ENCODE data around the gene TMEM179. TPM values are rescaled to one million over a fixed set of nuclear protein-coding genes. Genes with fewer than 3 reads are reported as not detected.

Gene TMEM179
- total RNA-seq, 1 experiment from 2014 or later = 3.4 TPM

DNA sequence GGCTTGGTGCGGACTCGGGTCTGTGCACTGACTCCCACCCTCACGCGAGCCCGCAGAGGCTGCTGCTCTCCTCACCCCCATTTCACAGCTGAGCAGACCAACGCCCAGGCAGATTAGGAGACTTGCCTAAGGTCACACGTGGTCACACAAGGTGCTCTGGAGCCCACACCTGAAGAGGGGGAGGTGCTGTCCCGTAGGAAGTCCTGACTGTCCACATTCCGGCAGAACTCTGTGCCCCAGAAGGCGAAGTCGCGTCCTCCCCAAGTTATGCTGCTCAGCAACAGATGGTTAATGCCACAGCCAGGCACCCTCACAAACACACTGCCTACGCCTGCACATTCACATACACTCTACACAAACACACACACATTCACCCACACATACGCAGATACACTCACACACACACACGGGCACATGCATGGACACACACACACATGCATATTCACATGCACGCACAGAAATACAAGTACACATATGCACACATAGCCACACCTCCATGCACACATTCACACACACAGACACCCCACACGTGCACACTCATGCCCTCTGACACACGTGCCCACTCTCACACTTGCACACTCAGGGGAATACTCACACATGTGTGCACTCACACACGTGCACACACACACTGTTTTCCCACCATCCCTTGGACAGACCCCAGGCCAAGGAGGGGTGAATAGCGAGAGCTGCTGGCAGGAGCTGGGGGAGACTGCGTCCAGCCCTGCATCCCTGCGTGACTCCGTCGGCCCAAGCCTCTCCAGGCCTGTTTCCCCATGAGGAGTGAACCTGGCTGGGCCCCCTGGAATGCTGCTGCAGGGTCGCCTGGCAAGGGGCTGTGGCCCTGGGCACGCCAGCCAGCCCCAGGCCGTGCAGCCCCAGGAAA lies 20.9 kb downstream of the TMEM179 start:
- no peaks in the 10 kb centered on the region for H3K36me3 ChIP-seq (ENCODE audit: control insufficient read depth, insufficient read depth, low read length)
- ATAC-seq (no peak), DNase-seq (ENCODE audit: low read depth, low spot score) (no peak)
- H3K4me1 ChIP-seq (ENCODE audit: control insufficient read depth, insufficient read depth, low read length) = no peaks in the 10 kb centered on the region
- no peak overlapping the region for H3K4me3 ChIP-seq (ENCODE audit: low read depth in 2 of 2, low read length in 2 of 2)
- in situ Hi-C loops (cut with HindIII; ENCODE audit: low pct_unique_long_range_greater_than_20kb, low sequenced_read_pairs) = no loop called here
- no peaks in the 10 kb centered on the region for H3K9me3 ChIP-seq (ENCODE audit: control insufficient read depth, insufficient read depth, low read depth, low read length)
- H3K27ac ChIP-seq (ENCODE audit: low read length) = no peak overlapping the region
- no peaks in the 10 kb centered on the region for H3K27me3 ChIP-seq (ENCODE audit: control insufficient read depth, insufficient read depth, low read length)
- BruUV-seq (replicated peaks) = no TSS peak
- TF ChIP-seq POLR2AphosphoS5 (IDR thresholded peaks at IDR 0.05; ENCODE audit: low read depth, low read length) = no peak
- TF ChIP-seq, protein P1, sequence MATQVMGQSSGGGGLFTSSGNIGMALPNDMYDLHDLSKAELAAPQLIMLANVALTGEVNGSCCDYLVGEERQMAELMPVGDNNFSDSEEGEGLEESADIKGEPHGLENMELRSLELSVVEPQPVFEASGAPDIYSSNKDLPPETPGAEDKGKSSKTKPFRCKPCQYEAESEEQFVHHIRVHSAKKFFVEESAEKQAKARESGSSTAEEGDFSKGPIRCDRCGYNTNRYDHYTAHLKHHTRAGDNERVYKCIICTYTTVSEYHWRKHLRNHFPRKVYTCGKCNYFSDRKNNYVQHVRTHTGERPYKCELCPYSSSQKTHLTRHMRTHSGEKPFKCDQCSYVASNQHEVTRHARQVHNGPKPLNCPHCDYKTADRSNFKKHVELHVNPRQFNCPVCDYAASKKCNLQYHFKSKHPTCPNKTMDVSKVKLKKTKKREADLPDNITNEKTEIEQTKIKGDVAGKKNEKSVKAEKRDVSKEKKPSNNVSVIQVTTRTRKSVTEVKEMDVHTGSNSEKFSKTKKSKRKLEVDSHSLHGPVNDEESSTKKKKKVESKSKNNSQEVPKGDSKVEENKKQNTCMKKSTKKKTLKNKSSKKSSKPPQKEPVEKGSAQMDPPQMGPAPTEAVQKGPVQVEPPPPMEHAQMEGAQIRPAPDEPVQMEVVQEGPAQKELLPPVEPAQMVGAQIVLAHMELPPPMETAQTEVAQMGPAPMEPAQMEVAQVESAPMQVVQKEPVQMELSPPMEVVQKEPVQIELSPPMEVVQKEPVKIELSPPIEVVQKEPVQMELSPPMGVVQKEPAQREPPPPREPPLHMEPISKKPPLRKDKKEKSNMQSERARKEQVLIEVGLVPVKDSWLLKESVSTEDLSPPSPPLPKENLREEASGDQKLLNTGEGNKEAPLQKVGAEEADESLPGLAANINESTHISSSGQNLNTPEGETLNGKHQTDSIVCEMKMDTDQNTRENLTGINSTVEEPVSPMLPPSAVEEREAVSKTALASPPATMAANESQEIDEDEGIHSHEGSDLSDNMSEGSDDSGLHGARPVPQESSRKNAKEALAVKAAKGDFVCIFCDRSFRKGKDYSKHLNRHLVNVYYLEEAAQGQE (IDR thresholded peaks at IDR 0.05; ENCODE audit: insufficient read depth in 1 of 2, low read depth in 2 of 2, low read length in 1 of 2) = no peak
- TF ChIP-seq SIN3A (IDR thresholded peaks at IDR 0.05; ENCODE audit: borderline replicate concordance, insufficient read depth, low read depth, low read length) = no peak
- TF ChIP-seq, protein P2, sequence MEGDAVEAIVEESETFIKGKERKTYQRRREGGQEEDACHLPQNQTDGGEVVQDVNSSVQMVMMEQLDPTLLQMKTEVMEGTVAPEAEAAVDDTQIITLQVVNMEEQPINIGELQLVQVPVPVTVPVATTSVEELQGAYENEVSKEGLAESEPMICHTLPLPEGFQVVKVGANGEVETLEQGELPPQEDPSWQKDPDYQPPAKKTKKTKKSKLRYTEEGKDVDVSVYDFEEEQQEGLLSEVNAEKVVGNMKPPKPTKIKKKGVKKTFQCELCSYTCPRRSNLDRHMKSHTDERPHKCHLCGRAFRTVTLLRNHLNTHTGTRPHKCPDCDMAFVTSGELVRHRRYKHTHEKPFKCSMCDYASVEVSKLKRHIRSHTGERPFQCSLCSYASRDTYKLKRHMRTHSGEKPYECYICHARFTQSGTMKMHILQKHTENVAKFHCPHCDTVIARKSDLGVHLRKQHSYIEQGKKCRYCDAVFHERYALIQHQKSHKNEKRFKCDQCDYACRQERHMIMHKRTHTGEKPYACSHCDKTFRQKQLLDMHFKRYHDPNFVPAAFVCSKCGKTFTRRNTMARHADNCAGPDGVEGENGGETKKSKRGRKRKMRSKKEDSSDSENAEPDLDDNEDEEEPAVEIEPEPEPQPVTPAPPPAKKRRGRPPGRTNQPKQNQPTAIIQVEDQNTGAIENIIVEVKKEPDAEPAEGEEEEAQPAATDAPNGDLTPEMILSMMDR (IDR thresholded peaks at IDR 0.05) = no peak
- TF ChIP-seq TCF7L2 (IDR thresholded peaks at IDR 0.05; ENCODE audit: low read depth, low read length) = no peak
- ChIA-PET POLR2A (no interaction called here), CTCF (no interaction called here)
- intact Hi-C loops (cut with micrococcal nuclease; ENCODE audit: unreplicated experiment) = no loop called here

- Histone ChIP-seq H3K36me3 (ENCODE audit: control insufficient read depth, insufficient read depth, low read length) (no peaks in the 10 kb centered on the region), H3K4me1 (ENCODE audit: control insufficient read depth, insufficient read depth, low read length) (no peaks in the 10 kb centered on the region), H3K27me3 (ENCODE audit: control insufficient read depth, insufficient read depth, low read length) (no peaks in the 10 kb centered on the region), H3K27ac (ENCODE audit: low read length) (no peak overlapping the region), H3K4me3 (ENCODE audit: low read depth in 2 of 2, low read length in 2 of 2) (no peak overlapping the region), H3K9me3 (ENCODE audit: control insufficient read depth, insufficient read depth, low read depth, low read length) (no peaks in the 10 kb centered on the region)
- no peak for TF ChIP-seq TCF7L2 (IDR thresholded peaks at IDR 0.05; ENCODE audit: low read depth, low read length)
- TF ChIP-seq, protein P1 (IDR thresholded peaks at IDR 0.05; ENCODE audit: insufficient read depth in 1 of 2, low read depth in 2 of 2, low read length in 1 of 2) = no peak
- TF ChIP-seq, protein P2 (IDR thresholded peaks at IDR 0.05) = no peak
- TF ChIP-seq POLR2AphosphoS5 (IDR thresholded peaks at IDR 0.05; ENCODE audit: low read depth, low read length) = no peak
- no peak for TF ChIP-seq SIN3A (IDR thresholded peaks at IDR 0.05; ENCODE audit: borderline replicate concordance, insufficient read depth, low read depth, low read length)
- ATAC-seq (no peak), DNase-seq (ENCODE audit: low read depth, low spot score) (no peak)
- POLR2A ChIA-PET = no interaction called here
- no TSS peak for BruUV-seq (replicated peaks)
- in situ Hi-C loops (cut with HindIII; ENCODE audit: low pct_unique_long_range_greater_than_20kb, low sequenced_read_pairs) (no loop called here), intact Hi-C loops (cut with micrococcal nuclease; ENCODE audit: unreplicated experiment) (no loop called here)
- CTCF ChIA-PET = no interaction called here
These were observed 21.9 kb downstream of the TMEM179 start for GRCh38 chr14:104582662-104583061.
